HG03521 (cell line): ENCODE data around the gene GSG1L.

ENCODE experiments used
- ATAC-seq: cut with Tn5 transposase; IDR thresholded peaks from one replicate; pipeline ENCODE4 v1.9.1; 2021; ENCODE audit warnings: mild to moderate bottlenecking, moderate library complexity; ENCODE audit not compliant: unreplicated experiment

GSG1L gene

DNA sequence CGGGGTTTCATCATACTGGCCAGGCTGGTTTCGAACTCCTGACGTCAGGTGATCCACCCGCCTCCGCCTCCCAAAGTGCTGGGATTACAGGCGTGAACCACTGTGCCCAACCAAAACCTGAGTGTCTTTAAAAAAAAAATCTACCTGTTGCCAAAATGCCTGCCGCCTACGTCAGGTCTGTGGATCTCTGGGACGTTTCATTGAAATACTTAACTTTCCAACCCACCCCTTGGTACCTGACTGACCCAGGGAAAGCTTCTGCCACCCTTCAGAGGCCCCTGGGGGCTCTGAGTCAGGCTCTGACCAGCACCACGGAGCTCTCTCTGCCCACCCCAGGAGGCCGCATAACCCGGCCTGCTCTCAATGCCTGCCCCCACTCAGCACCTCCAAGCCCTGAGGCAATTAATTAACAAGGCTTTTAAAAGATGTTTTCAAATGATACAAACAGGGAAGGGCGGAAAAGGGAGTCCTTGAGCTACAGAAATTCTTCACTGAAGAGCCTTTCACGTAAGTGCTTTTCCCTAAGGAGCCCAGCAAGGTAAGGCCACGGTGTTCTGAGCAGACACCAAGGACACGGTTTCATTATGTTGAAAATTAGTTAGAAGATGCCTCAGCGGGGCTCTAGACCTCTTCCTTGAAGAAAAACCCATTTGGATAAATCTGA, 29.3 kb upstream of the GSG1L start:
- ATAC-seq, result no peak

DNA sequence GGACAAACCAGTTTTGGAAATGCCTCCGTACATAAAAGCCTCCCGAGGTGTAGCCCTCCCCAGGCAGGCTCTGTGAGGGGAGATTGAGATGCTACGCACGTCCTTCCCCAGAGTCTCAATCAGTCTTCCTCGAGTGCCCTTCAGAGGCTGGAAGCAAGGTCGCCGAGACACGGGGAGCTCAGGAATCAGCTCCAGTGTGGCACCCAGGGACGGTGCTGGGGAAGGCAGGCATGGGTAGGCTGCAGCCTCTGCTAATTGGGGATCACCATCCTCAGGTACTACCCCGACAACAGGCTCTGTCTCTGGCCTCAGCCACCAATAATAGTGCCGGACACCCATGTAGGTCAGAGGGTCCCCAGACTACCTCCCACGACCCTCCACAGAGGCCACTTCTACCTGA, 28.1 kb upstream of the GSG1L start:
- ATAC-seq, result no peak

DNA sequence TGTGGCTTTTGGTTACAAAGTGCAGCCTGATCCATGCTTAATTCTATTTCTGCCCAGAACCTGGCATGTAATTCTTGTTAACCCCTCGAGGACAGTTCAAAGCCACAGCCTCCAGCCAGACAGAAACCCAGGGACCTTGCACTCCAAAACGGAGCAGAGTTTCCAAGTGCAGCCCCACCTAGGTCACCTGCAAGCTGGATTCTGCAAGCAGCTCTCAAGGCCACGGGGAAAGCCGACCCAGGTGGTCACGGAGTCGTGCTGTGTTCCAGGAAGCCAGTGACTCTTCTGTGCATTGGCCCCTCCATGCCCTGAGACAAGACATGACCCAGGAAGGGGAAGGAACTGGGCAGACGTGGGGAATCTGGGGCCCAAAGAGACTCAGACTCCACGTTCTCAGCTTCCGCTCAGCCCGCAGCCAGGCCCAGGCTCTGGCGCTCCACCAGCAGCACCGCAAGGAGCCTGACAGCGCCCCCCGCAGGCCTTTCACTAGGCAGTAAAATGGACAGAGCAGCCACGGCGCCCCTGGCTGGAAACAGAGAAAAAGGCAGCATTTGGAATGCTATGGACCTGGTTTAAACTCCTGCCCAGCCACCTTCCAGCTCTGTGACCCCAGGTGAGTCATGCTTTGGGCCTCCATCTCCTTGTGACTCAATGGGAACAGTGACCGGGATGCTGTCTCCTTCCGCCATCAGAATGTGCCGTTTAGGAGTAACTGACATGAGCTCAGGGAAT, 27.3 kb upstream of the GSG1L start:
- ATAC-seq, result no peak

DNA sequence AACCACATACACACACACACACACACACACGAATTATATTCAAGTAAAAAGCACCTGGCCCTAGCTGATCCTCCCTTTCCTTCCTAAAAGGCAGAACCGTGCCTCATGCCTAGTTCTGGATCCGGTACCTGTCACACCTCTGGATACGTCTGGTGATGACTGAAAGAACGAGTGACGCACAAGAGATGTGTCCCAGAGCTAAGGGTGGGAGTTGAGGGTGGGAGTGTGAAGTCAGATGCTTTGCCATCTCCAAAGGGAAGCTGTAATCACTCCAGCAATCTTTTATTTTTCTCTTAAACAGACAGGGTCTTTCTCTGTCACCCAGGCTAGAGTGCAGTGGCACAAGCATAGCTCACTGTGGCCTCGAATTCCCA, 26.5 kb upstream of the GSG1L start:
- ATAC-seq, result no peak

DNA sequence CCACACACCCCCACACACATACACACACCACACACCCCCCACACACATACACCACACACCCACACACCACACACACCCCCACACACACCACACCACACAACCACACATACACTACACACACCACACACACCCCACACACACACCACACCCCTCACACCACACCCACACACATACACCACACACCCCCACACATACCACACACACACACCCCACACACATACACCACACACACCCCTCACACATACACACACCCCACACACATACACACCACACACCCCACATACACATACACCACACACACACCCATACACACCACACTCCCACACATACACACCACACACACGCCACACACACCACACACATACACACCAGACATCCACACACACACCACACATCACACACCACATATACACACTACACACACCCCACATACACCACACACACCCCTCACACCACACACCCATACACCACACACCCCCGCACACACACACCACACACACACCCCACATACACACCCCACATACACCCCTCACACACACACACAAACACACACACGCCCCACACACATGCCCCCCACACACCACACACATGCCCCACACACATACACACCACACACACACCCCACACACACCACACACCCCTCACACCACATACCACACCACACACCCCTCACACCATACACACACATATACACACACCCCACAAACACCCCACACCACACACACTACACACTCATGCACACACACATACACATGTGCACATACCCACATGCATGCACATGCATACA, 25.9 kb upstream of the GSG1L start:
- ATAC-seq, result no peak

DNA sequence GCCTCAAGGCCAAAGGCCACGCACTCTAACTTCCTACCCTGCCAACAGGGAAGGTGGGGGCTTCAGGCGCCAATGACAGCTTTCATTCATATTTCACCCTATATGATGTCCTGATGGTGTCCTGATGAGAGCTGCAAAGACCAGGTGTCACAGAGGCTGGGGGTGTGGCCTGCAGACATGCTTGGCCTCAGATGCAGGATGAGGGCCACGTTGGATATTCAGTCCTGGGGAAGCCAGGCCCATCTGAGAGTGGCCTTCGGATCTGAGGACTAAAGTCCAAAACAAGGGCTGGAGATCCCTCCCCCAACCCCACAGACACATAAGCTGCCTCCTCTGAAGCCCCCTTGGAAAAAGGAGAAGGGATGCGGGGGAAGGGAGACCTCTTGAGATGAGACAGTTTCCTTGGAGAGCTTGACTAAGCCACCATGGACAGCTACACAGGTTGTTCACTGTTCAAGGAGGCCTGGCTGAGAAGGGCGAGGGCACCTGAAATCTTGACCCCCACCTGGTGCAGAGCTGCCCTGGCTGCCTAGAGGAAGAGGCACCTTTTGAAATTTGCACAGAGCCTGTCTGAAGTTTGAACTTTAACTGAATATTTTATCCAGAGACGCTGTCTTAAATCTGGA, 24.3 kb upstream of the GSG1L start:
- no peak for ATAC-seq

DNA sequence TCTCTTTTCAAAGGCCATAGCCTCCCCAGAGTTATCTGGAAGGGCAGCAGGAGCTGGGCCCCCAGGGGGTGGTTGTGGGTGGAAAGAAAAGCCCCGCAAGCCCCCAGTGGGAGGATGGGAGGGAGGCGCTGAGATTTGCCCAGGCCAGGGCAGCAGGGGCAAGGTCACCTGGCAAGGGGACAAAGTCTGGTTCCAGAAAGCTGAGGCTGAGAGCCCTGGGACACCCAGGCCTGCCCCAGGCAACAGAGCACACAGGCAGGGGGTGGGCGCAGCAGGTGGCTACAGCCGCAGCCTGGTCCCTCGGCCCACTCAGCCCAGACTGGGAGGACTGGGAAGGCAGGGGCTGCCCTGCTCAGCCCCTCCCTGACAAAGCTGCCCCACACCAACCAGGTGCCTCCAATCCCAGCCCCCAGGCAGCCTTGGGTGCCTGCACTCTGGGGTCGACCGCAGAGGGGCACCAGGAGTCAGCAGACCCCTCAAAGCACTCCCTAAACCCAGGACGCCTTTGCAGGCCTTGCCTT, 23.7 kb upstream of the GSG1L start:
- no peak for ATAC-seq

DNA sequence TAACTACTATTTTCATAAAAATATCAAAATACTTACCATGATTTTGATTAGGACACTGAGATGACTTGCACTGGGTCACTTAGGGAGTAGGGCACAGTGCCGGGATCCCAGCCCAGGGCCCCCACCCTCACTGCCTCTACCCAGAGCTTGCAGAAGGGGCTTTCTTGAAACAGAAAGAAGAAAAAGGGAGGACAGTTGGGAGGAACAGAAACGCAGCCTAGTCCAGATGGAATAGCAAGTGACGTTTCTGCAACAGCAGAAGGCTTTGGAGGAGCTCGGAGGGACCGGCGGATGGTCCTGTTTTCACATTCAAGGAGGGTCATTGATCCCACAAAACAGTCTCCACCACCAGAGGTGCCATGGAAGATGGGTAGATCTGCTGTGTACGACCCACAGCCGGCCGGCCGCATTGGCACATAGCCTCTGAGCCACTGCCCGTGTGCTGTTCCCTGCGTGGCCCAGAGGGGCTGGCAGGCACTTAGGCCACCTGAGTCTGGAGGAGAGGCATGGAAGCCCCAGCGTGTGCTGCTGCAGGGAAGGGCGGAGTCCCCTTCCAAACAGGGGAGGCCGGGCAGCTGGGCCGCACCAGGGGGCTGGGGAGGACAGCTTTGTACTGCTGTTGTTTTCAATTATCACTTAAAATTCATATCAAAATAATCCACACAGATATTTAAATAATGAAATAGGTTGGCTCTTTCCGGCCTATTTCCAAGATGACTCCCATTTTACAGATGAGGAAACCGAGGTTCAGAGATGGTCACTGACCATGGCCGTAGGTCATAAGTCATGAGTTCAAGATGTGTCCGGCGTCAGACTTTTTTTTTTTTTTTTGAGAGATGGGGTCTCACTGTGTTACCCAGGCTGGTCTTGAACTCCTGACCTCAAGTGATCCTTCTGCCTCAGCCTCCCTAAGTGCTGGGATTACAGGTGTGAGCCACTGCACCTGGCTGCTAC, 22.9 kb upstream of the GSG1L start:
- no peak for ATAC-seq

DNA sequence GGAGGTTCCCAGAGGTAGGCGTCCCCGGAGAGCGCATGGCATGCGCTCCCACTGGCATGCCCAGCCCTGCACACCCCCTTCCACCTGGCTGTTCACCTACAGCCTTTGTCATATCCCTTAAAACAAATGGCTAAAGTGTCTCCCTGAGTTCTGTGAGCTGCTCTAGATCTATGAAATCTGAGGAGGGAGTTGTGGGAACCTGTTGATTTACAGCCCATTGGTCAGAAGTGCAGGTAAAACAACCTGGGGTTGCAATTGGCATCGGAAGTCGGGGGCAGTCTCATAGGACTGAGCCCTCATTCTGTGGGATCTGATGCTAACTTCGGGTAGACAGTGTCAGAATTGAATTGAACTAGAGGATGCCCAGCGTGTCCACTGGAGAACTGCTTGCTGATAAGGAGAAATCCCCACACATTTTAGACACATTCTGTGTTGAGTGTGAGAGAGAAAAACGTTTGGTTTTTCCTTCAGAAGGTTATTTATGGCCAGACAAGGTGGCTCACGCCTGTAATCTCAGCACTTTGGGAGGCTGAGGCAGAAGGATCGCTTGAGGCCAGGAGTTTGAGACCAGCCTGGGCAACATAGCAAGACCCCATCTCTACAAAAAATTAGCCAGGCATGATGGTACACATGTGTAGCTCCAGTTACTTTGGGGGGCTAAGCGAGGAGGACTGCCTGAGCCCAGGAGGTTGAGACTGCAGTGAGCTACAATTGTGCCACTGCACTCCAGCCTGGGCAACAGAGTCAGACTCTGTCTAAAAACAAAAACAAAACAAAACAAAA, 22.1 kb upstream of the GSG1L start:
- ATAC-seq, result no peak

DNA sequence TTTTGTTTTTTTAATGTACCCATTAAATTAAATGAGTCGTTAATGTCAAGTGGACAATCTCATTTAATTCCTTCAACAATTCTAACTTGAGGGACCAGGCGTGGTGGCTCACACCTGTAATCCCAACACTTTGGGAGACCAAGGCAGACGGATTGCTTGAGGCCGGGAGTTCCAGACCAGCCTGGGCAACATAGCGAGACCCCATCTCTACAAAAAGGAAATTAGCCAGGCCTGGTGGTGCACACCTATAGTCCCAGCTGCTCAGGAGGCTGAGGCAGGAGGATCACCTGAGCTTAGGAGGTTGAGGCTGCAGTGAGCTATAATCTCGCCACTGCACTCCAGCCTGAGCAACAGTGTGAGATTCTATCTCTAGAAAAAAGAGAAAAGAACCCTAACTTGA, 20.7 kb upstream of the GSG1L start:
- ATAC-seq, result no peak

DNA sequence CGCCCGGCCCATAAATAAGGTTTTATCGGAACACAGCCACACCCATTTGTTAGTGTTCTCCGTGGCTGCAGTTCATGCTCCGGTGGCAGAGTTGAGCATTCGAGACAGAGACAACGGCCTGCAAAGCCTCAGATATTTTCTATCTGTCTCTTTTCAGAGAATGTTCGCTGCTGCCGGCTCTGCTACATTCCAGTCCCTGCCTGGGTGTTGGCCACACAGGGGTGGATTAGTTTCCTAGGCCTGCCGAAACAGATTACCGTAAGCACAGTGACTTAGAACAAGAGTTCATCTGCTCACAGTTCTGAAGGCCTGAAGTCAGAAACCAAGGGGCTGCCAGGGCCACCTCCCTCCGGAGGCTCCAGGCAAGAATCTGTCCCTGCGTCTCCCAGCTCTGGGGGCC, 19.1 kb upstream of the GSG1L start:
- no peak for ATAC-seq

DNA sequence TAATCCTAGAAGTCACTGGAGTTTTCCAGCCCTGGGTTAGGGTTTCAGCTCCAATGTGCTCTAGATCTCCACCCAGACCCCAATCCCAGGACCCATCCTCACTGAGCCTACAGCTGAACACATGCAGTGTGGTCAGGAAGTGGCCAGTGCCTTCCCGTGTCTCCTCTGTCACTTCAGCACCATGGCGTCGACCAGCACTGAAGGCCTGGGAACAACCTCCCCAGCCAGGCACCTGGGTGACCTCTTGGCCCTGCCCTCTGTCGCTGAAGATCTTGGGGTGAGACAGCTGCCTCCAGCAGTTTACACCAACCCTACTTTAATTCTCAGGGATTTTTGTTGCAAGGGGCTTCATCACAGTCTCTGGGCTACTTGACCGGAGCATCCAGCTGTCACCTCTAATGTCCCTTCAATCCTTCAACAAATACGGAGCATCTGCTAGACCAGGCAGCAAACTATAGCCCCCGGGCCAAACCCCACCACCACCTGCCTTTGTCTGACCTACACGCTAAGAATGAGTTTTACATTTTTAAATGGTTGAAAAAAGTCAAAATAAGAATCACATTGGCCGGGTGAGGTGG, 18.0 kb upstream of the GSG1L start:
- no peak for ATAC-seq

DNA sequence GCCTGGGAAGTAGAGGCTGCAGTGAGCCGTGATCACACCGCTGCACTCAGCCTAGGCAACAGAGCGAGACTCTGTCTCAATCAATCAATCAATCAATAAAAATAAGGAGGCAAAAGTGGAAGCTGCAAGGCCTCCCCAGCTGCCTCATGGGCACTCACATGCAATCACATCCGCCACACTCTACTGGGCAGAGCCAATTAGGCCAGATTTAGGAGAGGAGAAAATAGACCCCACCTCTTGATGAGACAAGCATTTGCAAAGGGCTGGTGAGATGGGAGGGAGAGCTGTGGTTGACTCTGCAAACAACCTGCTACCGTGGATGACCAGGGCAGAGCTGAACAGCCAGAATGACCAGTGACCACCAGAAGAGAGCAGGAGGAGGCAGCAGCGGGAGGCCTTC, 14.7 kb upstream of the GSG1L start:
- no peak for ATAC-seq

DNA sequence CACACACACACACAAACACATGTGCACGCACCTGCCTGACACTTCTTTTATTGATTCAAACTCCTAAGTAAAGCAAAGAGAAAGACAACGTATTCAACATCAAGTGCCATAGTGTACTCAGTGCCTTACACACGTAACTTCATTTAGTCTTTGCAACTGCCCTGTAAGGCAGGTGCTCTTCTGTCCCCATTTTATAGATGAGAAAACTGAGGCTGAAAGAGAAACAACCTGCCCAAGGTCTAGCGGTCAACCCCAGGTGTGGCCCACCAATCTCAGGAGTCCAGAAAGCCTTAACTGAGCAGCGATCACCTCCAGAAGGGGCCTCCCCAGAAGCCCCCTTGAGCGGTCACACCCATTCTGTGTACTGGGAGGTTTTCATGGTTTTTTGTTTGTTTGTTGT, 10.3 kb upstream of the GSG1L start:
- ATAC-seq, result no peak

DNA sequence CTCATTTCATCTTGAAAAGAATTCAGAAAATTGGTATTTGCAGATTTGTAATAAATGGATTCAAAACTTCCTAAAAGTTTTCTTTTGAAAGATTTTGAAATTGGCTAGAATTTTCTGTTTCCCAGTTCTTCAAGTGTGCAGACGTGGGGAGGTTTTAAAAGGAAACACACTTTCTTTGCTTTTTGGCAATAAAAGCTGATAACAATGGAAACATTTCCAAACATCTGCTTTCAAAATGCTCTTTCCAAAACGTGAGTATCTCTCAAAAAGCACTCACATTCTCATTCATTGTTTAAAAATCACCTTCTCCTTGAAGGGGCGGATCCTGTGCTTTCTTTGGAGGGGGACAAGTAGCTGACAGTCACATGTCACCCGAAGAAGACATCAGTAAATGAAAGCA, 8.6 kb upstream of the GSG1L start:
- no peak for ATAC-seq

DNA sequence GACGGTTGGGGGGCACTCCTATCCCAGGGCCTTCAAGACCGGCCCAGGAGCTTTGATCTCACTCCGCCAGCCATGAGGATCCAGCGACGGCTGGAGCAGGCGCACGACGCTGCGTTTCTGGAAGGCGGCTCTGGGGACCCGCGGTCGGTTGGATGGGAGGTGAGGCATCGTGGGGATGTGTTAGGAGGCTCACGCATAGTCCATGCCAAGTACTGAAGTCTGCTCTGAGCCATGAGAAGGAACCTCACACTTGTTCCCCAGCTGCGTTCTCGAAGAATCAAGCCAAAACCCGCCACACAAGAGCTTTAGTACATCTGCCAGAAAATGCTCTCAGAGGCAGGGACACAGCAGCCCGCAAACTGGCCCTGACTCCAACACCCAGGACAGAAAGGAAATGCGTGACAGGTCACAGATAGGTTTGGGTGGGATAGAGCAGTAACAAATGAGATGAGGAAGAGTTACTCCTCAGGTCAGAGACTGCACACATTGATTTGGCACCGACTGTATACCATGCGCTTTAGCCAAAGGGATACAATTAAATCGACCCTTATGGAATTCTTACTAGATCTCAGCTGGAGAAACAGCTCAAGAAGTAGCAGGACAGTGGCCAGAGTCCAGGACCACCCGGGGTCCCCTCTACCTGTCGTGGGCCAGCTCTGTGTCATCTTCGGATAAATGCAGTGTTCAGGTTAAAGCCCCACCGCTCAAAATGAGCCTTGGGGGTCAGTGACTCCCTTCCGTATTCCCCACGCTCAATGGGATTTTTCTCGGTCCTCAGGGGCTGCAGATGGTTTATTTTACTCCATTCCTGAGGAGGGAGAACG, 6.7 kb upstream of the GSG1L start:
- ATAC-seq, result no peak

DNA sequence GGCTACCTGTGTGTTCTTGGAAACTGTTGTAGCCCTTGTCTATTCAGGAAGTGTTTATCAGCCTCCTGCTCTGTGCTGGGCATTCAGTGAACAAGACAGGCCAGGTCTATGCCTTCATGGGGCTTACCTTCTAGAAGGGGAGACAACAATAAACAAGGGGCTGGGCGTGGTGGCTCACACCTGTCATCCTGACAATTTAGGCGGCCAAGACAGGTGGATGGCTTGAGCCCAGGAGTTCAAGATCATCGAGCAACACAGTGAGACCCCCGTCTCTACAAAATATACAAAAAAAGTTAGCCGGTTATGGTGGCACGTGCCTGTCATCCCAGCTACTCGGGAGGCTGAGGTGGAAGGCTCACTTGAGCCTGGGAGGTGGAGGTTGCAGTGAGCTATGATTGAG, 5.5 kb upstream of the GSG1L start:
- no peak for ATAC-seq

DNA sequence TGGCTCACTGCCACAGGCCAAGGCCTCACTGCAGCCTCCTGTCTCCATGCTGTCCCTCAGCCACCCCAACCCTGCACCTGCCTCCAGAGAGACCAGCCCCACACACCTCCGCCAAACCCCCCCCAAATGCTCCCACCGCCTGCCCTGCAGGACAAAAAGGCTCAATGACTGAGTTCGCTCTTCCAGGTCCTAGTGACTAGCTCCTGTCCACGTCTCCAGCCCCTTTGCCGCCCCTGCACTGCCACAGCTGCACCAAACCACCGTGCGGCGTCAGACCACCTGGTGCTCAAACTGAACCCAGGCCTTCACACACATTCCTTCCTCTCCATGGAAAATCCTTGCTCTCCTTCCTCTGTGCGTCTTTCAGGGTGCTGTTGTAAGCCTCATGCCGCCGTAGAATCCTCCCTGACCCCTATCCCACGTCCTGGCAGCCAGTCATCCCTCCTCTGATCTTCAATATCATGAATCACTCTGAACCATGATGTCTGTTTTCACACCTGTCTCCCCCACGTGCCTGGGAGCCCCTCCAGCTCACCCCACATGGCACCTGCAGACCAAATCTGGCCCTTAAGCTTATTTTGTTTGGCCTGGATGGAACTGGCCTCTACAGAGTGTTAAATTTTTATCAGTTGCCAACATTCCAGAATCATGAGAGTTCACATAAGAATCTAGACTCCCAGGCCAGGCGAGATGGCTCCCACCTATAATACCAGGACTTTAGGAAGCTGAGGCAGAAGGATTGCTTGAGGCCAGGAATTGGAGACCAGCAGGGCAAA, 4.3 kb upstream of the GSG1L start:
- ATAC-seq, result no peak
